Measurements from ENCODE around the gene GRK4. TPM values are rescaled to one million over a fixed set of nuclear protein-coding genes. Genes with fewer than 3 reads are reported as not detected.

The GRK4 gene
- total RNA-seq, 2 experiments from 2014 or later: 4.9 to 5.3 TPM

DNA sequence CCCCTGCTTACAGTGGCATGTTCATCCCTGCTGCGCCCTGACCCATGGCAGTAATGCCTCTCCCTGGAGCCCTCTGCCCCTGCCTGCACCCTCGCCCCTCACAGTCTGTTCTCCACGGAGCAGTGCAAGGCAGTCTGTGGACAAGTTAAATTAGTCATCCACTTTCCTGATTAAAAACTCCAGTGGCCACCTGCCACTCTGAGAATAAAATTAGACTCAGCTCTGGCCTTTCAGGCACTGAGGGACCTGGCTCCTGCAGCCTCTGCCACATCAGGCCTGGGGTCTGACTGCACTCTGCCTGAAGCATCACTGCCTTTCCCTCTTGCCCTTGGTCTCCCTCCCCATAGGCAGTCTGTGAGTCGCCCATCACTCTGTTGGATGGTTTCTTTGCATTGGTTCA is 53.6 kb downstream of the GRK4 start:
- CTCF ChIA-PET: interaction anchor here (0.6 to 1.2 kb wide), 2 partner anchors 9 to 21 kb away, joined by 3 to 4 read pairs; no protein-coding TSS in a partner anchor
- POLR2A ChIA-PET: interaction anchor here (0.8 kb wide), 1 partner anchor 61 kb away, joined by 4 read pairs; no protein-coding TSS in a partner anchor

GRCh38 chr4:3017504-3017903 is 54.1 kb downstream of the GRK4 start:
- CTCF ChIA-PET: interaction anchor here (1.2 kb wide), 2 partner anchors 10 to 39 kb away, joined by 3 read pairs; no protein-coding TSS in a partner anchor
- POLR2A ChIA-PET: no interaction called here

- CTCF ChIA-PET: no interaction called here
- POLR2A ChIA-PET: no interaction called here
Measured at GRCh38 chr4:3019145-3019846, 55.9 kb downstream of the GRK4 start.

GRCh38 chr4:3021127-3021526 is 57.8 kb downstream of the GRK4 start:
- ChIA-PET CTCF (no interaction called here), POLR2A (no interaction called here)

- POLR2A ChIA-PET: no interaction called here
- CTCF ChIA-PET: no interaction called here
Measured at GRCh38 chr4:3021627-3022026, 58.3 kb downstream of the GRK4 start.

DNA sequence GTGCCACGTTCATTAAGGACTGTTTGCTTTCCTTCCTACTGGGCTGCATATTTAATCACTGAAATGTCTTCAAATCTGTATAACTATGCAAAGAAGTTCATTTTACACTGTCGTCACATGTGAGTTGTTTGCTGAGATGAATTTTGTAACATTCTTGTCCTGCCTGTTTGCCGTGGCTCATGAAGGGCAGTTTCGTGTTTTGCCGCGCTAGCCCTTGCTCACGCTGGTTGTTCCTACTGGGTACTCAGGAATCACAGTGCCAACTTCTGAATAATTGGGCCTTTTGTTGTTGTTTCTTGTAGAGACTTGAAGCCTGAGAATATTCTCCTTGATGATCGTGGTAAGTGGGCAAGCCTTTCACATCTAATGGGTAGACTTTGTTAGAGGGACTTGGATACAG is 58.7 kb downstream of the GRK4 start:
- POLR2A ChIA-PET: no interaction called here
- CTCF ChIA-PET: no interaction called here

- CTCF ChIA-PET: interaction anchor here (1.4 kb wide), 1 partner anchor 9 kb away, joined by 5 read pairs; no protein-coding TSS in a partner anchor
- POLR2A ChIA-PET: no interaction called here
Measured at GRCh38 chr4:3022651-3023050, 59.3 kb downstream of the GRK4 start.

DNA sequence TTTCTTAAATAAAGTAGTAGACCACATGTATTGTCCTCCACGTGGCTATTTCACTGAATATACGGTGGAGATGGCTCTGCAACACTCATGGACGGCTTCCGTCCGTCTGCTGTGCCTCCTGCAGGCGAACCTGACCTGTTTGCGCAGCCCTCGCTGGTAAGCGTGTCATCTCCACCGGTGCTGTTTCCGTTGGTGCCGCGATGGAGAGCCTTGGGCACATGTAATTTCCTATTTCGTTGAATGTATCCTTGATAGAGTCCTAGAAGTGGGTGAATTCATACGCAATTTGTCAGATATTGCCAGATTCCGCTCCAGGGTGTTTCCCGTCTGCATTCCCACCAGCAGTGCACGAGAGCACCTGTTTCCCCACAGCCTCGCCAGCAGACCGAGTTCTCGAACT is 62.5 kb downstream of the GRK4 start:
- ChIA-PET POLR2A (no interaction called here), CTCF (no interaction called here)

GRCh38 chr4:3026540-3026939 is 63.2 kb downstream of the GRK4 start:
- ChIA-PET POLR2A (no interaction called here), CTCF (interaction anchor here (1.2 kb wide), 1 partner anchor 48 kb away, joined by 4 read pairs; no protein-coding TSS in a partner anchor)

- POLR2A ChIA-PET: no interaction called here
- CTCF ChIA-PET: no interaction called here
Measured at GRCh38 chr4:3029464-3029863, 66.1 kb downstream of the GRK4 start.

GRCh38 chr4:3030566-3031356 is 67.4 kb downstream of the GRK4 start:
- POLR2A ChIA-PET: no interaction called here
- CTCF ChIA-PET: interaction anchor here (1.0 kb wide), 1 partner anchor 52 kb away, joined by 5 read pairs; no protein-coding TSS in a partner anchor

DNA sequence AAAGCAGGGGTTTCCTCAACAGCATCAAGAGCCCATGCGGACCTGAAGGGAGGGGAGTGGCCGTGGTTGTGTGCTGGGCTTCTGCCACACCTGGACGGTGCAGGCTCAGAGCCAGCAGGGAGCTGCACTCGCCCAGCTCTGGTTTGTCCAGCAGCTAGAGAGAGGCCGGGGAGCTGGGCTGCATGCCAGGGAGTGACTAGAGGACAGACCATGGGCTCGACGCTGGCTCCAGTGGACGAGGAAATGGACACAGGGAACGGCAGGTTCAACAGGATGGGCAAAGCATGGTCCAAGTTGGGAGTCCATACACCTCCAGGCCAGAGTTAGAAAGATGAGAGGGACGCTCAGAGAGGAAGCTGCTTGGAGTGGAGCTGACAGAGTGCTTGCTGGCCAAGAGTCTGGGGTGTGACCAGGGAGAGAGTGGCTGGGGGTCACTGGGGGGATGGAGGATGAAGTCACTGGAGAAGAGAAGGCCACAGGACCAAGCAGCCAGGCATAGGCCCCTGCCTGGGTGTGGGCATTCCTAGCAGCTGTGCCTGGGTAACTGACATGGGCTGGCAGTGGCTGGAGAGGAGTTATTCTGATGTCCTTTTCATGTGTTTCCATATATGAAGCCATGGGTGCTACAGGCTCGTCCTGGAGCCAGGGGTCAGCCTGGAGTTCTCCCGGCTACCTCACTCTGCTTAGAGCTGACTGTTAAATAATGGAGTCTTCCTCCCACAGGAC is 68.1 kb downstream of the GRK4 start:
- CTCF ChIA-PET: interaction anchor here (1.0 to 1.6 kb wide), 3 partner anchors 8 to 53 kb away, joined by 5 to 9 read pairs (median 5); no protein-coding TSS in a partner anchor

DNA sequence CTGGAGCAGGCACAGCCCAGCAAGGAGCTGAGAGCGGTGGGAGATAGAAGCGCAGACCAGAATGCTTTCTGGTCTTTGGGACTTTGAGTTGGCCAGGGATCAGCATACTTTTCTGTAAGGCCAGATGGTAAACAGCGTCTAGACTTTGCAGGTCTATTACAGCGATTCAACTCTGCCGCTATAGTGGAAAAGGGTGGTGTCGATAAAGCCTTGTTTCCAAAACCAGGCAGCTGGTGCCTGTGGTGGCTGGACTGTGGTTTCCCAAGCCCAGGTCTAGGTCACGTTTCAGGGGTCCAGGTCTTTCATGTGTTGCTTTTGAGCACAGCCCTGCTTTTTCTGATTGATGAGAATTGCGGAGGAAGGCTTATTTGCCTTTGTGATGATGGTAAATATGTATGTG is 70.9 kb downstream of the GRK4 start:
- ChIA-PET POLR2A (no interaction called here), CTCF (interaction anchor here (0.8 kb wide), 1 partner anchor 80 kb away, joined by 3 read pairs; no protein-coding TSS in a partner anchor)

More for the DNA sequence above, 68.1 kb downstream of the GRK4 start:
- POLR2A ChIA-PET: no interaction called here

- ChIA-PET POLR2A (no interaction called here), CTCF (interaction anchor here (0.6 kb wide), 1 partner anchor 56 kb away, joined by 4 read pairs; no protein-coding TSS in a partner anchor)
Measured at GRCh38 chr4:3035249-3035648, 71.9 kb downstream of the GRK4 start.

GRCh38 chr4:3035674-3036073 is 72.3 kb downstream of the GRK4 start:
- ChIA-PET CTCF (interaction anchor here (0.6 to 1.4 kb wide), 2 partner anchors 56 to 62 kb away, joined by 3 to 4 read pairs; no protein-coding TSS in a partner anchor), POLR2A (no interaction called here)

- CTCF ChIA-PET: interaction anchor here (1.4 to 2.3 kb wide), 5 partner anchors 11 to 62 kb away, joined by 3 to 28 read pairs (median 5); no protein-coding TSS in a partner anchor
- POLR2A ChIA-PET: no interaction called here
Measured at GRCh38 chr4:3036131-3036952, 73.0 kb downstream of the GRK4 start.

GRCh38 chr4:3037957-3038461 is 74.6 kb downstream of the GRK4 start:
- POLR2A ChIA-PET: no interaction called here

DNA sequence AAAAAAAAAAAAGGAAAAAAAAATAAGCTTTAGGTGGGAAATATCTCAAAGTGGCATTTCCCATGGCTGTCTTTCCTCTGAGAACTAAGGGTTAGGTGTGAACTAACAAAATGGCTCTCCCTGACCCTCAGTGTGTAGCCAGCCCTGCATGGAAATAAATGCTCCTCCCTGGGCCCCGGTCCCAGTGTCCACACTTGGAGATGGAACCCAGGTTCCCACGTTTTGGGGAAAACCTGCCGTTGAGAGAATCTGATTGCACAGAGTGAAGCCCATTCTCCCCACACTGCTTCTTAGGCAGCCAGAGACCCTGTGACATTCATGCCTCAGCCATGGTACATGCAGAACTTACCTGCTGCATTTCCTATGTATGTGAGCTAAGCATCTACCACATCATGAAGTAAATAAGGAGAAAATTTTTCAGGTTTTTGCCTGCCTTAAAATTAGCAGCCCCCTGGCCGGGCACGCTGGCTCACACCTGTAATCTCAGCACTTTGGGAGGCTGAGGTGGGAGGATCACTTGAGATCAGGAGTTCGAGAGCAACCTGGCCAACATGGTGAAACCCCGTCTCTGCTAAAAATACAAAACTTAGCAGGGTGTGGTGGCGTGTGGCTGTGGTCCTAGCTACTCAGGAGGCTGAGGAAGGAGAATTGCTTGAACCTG is 76.5 kb downstream of the GRK4 start:
- POLR2A ChIA-PET: interaction anchor here (0.7 kb wide), 1 partner anchor 1293 kb away, joined by 10 read pairs; no protein-coding TSS in a partner anchor
- CTCF ChIA-PET: interaction anchor here (0.6 to 1.0 kb wide), 3 partner anchors 61 to 351 kb away, joined by 3 to 5 read pairs (median 4); no protein-coding TSS in a partner anchor

More at GRCh38 chr4:3037957-3038461, 74.6 kb downstream of the GRK4 start:
- CTCF ChIA-PET: interaction anchor here (0.6 to 2.3 kb wide), 11 partner anchors 10 to 253 kb away, joined by 3 to 28 read pairs (median 4); no protein-coding TSS in a partner anchor

Data from activated CD8-positive, alpha-beta memory T cell treated with anti-CD3 and anti-CD28 coated beads for 36 hours (primary cell).